ENCODE results near the gene SFTA2.
A peak's percentile ranks its signal among the peaks of the same experiment; 100 is the strongest.
"Not testable (repeated sequence)": the region's sequence is repeated elsewhere in the genome, so short reads cannot be mapped to it uniquely, and the experiment has no call there.

The SFTA2 gene

DNA sequence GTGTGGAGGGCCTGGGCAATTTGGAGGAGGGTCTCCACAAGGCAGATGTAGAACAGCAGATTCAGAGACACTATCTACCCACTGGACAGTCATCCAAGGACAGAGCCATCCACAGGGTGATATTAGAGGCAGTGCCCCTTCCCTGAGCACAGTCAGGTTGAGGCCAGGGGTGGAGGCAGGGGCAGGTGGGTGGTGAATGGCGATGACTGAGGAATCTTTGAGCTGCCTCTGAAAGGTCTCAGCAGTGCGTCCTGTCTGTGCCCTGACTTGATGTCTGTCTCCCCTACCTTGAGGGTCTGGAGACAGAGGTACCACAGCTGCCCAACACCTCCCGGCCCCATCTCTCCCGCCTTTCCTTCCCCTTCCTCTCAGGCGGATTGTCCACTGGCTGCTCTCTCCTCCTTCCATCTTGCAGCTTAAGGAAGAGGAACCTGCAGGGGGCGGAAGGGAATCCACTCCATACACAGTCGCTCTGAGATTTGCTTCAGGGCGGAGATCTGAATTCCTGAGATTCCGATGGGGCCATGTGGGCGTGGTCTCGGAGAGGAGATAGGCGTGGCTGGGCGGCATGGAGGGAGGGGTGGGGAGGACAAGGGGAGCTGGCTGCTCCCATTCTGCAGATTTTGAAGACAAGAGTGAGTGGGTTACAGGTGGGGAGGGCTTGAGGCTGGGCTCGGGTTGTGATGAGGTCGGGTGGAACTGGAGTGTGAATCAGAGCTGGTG is 10.5 kb upstream of the SFTA2 start:
- no peak for DNase-seq

DNA sequence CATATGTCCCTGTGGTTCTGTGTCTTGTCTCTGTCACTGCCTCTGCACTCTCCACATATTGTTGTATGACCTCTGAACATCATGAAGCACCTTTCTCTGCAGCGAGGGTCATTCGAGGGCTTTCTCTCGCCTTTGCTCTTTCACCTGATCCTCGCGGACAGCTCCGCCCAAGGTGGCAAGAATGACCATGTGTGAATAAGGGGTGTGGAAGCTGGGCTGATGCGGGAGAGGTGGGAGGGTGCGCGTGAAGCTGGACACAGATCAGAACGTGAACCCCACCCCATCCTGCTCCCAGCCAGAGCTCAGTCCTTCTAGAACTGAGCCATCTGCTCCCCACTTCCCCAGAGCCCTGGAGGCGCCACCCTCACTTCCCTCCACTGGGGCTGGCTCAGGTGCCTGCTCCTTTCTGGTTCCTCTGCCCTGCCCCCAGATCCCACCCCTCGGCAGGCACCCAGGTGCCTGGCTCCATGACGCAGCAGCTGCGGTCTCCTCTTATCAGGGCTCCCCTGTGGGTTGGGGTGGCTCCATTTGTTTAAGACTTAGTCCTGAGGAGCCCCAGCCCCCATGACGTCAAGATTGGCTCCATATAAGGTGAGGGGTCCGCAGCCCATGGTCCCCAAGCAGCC is 8.5 kb upstream of the SFTA2 start, which contains the start of gene MUCL3:
Gene MUCL3, plus strand, starts transcription at position 613 of the 626 bp plus-strand sequence. CDS start 27 bp downstream, outside the sequence.
- no peak for DNase-seq

GRCh38 chr6:30939473-30939872 is 7.5 kb upstream of the SFTA2 start:
- DNase-seq: no peak

DNA sequence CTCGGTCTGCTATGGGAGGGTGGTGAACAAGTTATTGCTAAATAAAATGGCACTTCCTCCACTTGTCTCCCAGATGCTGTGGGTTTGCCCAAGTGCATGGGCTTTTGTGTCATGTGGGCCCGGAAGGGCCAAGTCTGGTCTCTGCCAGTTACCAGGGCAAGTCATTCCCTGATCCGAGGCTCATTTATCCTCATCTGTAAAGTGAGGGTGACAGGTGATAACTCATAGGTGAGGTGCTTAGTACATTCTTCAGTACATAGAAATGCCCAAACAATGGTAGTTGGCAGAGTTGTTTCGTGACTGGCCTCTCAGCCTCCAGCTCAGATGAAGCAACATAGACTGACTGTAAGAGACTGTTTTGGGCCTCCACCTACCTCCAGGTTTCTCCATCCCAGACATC is 6.8 kb upstream of the SFTA2 start:
- no peak for DNase-seq

GRCh38 chr6:30937265-30937664 is 5.3 kb upstream of the SFTA2 start:
- DNase-seq: no peak

- DNase-seq: no peak
Observed at GRCh38 chr6:30935018-30935417, 3.0 kb upstream of the SFTA2 start.

- no peak for DNase-seq
Observed at GRCh38 chr6:30932665-30933365, 845 bp upstream of the SFTA2 start.

DNA sequence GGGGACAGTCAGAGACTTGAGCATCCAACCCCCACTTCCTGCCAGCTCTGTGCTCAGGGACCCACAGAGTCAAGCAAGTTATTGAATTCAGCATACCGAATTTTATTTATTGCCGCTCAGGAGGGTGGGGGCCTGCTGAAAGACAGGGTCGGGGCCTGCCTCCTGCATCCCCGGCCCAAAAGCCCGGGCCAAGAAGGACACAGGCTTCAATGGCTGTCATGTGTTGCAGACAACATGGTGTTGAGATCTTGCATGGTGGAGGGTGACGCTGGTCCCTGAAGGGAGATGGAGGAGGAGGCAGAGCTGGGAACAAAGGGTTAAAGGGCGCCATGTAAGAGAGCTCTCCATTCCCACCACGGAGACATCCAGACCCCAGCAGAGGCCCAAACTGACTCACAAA is 698 bp downstream of the SFTA2 start:
- no peak for DNase-seq

- no peak for DNase-seq
Observed at GRCh38 chr6:30930506-30930905, 1.5 kb downstream of the SFTA2 start.

GRCh38 chr6:30928677-30929076 is 3.3 kb downstream of the SFTA2 start:
- DNase-seq: no peak

- not testable (repeated sequence) for DNase-seq
Observed at GRCh38 chr6:30927080-30927479, 4.9 kb downstream of the SFTA2 start.

- DNase-seq: no peak
Observed at GRCh38 chr6:30926644-30927043, 5.3 kb downstream of the SFTA2 start.

- DNase-seq: not testable (repeated sequence)
Observed at GRCh38 chr6:30924040-30924627, 7.8 kb downstream of the SFTA2 start.

DNA sequence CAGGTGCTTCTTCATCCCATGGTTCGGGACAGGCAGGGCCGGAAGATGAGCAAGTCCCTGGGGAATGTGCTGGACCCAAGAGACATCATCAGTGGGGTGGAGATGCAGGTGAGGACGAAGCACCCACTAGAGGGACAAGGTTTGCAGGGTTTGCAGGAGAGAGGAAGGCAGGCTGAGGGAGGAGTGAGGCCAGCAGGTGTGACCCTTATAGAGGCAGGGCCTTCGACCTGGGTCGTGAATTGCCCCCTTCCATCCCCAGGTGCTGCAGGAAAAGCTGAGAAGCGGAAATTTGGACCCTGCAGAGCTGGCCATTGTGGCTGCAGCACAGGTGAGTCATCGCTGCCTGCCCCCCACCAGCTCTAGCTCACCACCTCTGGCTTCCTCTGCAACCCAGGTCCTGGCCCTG is 9.5 kb downstream of the SFTA2 start:
- no peak for DNase-seq

DNA sequence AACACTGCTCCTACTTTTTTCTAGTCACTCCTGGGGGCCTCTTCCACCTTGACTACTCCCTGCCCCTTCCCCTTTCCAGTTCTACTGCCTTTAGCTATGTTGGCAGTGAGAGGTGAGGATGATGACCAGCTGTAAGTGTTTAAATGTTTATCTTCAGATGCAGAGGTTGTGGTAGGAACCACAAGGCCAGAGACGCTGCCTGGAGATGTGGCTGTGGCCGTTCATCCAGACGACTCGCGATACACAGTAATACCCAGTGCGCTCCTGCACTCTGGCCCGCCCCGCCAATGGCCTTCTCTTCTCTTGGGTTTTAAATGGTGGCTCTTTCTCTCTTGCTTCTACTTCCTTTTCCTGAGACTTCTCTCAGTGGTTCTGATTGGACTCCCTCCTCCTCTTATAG is 13.3 kb downstream of the SFTA2 start:
- no peak for DNase-seq

DNA sequence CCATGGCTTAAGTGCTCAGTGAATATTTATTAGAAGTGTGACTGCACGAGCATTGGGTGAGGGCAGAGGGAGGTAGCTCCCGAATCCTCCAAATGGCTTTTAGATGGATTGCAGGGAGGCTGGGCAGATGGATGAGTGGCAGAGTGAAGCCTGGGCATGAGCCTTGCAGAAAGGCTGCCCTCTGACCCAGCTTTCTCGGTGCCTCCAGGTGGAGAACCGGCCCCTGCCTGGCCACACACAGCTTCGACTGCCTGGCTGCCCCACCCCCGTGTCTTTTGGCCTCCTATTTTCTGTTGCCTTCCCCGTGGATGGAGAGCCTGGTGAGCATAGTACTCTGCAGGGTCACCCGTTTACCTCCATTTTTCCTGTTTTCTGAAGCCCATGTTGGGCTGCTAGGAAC is 14.5 kb downstream of the SFTA2 start:
- DNase-seq: no peak

DNA sequence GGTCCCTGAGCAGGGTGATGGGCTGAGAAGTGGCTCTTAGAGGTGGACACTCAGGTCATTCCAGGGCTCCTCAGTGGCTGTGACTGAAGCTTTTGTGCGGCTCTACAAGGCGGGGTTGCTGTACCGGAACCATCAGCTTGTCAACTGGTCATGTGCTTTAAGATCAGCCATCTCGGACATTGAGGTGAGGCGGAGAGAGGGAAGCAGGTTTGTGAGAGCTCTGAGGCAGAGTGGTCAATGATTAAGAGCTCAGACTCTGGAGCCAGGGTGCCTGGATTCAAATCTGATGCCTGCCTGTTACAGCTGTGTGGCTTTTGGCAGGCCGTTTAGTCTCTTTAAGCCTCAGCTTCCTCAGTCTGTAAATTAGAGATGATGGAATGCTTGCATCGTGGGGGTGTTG is 14.9 kb downstream of the SFTA2 start:
- DNase-seq: no peak

DNA sequence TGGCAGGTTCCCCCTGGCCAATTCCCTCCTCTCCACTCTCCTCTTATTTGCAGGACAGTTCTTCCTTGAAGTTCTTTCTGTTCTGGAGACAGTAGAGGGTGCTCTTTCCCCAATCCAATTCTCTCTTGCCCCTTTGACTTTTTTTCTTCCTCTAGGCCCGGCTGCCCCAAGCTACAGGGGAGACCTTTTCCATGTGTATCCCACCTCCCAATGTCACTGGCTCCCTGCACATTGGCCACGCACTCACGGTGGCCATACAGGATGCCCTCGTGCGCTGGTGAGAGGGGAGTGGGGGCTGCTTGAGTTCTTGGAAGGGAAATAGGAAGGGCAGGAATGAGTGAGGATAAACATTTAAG is 16.4 kb downstream of the SFTA2 start:
- no peak for DNase-seq

GRCh38 chr6:30914854-30915590 is 16.9 kb downstream of the SFTA2 start:
- no peak for DNase-seq

DNA sequence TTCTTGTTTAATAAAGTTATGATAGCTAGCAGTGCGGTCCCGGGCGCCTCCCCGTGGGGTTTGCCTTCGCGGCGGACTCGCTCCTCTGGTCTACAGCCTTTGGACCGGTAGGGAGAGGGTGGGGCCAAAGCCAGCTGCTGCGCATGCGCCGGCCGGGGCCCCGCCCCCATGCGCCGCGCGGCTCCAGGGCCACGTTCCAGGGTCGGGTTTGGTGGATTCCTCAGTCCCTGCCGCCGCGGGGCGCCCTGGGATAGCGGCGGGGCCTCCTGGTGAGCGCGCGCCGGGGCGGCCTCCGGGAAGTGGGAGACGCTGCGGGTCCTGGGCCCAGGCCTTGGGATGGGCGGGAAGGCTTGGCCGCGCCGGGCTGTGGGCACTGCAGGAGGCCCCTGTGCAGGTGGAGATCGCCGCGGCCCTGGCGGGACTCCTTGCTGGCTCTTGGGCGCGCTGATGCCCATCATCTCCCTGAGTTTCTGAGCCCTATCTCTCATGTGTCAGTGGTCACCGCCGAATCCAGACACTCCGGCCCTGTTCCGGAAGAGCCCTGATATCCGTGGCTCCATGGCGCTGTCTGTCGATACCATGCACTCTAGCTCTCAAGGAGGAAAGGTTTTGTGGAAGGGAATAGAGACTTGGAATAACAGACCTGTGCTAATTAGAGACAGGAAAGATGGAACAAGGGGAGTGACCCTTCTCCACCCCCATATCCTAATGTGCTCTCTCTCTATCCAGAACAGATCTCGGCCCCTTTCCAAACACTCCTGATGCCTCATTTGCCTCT is 17.7 kb downstream of the SFTA2 start, which contains the start of gene VARS2:
Gene VARS2, plus strand, starts transcription at position 163 of the 778 bp plus-strand sequence. Its CDS starts 599 bp downstream, at position 762.
- DNase-seq: peak; percentile 87

- no peak for DNase-seq
Observed at GRCh38 chr6:30913721-30914075, 18.3 kb downstream of the SFTA2 start.
